Measurements from ENCODE around the gene BRI3BP. TPM values are rescaled to one million over a fixed set of nuclear protein-coding genes. Genes with fewer than 3 reads are reported as not detected.

BRI3BP gene
- total RNA-seq, 1 donor from 2014 or later, result 35.0 TPM

Other genes with a start within 250 kb of the BRI3BP start
- 17.9 and 18.5 TPM in 2 replicates for gene SCARB1, start 129.8 kb upstream of the BRI3BP start, total RNA-seq
- 883 and 899 TPM in 2 replicates for gene UBC, start 79.0 kb upstream of the BRI3BP start, total RNA-seq
- 47.5 and 50.2 TPM in 2 replicates for gene DHX37, start 4.5 kb upstream of the BRI3BP start, total RNA-seq
- gene AACS, start 71.8 kb downstream of the BRI3BP start, total RNA-seq, result 26.7 and 27.8 TPM in 2 replicates
- not detected in 2 replicates for gene TMEM132B, start 192.7 kb downstream of the BRI3BP start, total RNA-seq

All from activated T-helper 1 cell treated with anti-CD3 and anti-CD28 coated beads, Interleukin-12 subunit alpha, Interleukin-12 subunit beta, Interleukin-2, Interleukin-4 antibody, amounts not matched to agents 30 ng/mL and 10 ng/mL and 1 ng/mL, durations not matched to agents 14 hours and 24 hours and 36 hours (primary cell).